HepG2 (cell line): ENCODE measurements around the gene C9orf78. TPM values are rescaled to one million over a fixed set of nuclear protein-coding genes. Genes with fewer than 3 reads are reported as not detected.

Experiments used
- ARNTL ChIP-seq: sonication (generic); formaldehyde crosslinking; IDR thresholded peaks from 2 replicates; pipeline ENCODE4 v1.4.0; 2020; ENCODE audit warnings: mild to moderate bottlenecking, missing genetic modification reagents
- ATF1 ChIP-seq: IDR thresholded peaks from 2 replicates; pipeline ENCODE4 v1.6.1; 2016; ENCODE audit warnings: mild to moderate bottlenecking, control low read depth
- ELF3 ChIP-seq: IDR thresholded peaks from 2 replicates; pipeline ENCODE4 v1.6.1; 2016; ENCODE audit warnings: missing genetic modification reagents, missing compliant biosample characterization
- GABPA ChIP-seq, 2 experiments: IDR thresholded peaks; 2 replicates each; pipeline ENCODE4 v1.6.1; 2011 to 2016; ENCODE audit warnings: low read depth in 2 of 2, low read length in 1 of 2, missing biosample characterization in 1 of 2, missing genetic modification characterization in 1 of 2
- HES4 ChIP-seq: sonication (generic); formaldehyde crosslinking; IDR thresholded peaks from 2 replicates; pipeline ENCODE4 v1.9.0; 2021; ENCODE audit warnings: mild to moderate bottlenecking, missing genetic modification reagents, borderline replicate concordance
- NBN ChIP-seq: fragments of 450-650 bp; conservative IDR thresholded peaks from 2 replicates; pipeline ENCODE4 v1.6.1; 2017
- NFYB ChIP-seq: sonication (generic); formaldehyde crosslinking; IDR thresholded peaks from 2 replicates; pipeline ENCODE4 v1.4.0; 2020; ENCODE audit warnings: missing genetic modification reagents
- POLR2A ChIP-seq, 2 experiments: IDR thresholded peaks; 2 replicates each; pipeline ENCODE4 v1.6.1; 2011; ENCODE audit warnings: low read depth in 2 of 2, low read length in 2 of 2, mild to moderate bottlenecking in 1 of 2, moderate library complexity in 1 of 2; ENCODE audit not compliant: insufficient read depth in 1 of 2
- SMAD1 ChIP-seq: sonication (generic); formaldehyde crosslinking; IDR thresholded peaks from 2 replicates; pipeline ENCODE4 v1.4.0; 2020; ENCODE audit warnings: missing genetic modification reagents, low read depth, mild to moderate bottlenecking, borderline replicate concordance
- SNAPC4 ChIP-seq: sonication (generic); formaldehyde crosslinking; IDR thresholded peaks from 2 replicates; pipeline ENCODE4 v1.4.0; 2020; ENCODE audit warnings: mild to moderate bottlenecking, missing genetic modification reagents
- XRCC5 ChIP-seq: fragments of 200-400 bp; formaldehyde crosslinking; optimal IDR thresholded peaks from 2 replicates; pipeline ENCODE3; 2017; ENCODE audit warnings: mild to moderate bottlenecking, low read length
- ZNF30 ChIP-seq: sonication (generic); formaldehyde crosslinking; IDR thresholded peaks from 2 replicates; pipeline ENCODE4 v1.5.0; 2020; ENCODE audit warnings: mild to moderate bottlenecking, missing genetic modification reagents
- ZNF317 ChIP-seq: sonication (generic); formaldehyde crosslinking; IDR thresholded peaks from 2 replicates; pipeline ENCODE4 v1.5.0; 2020; ENCODE audit warnings: mild to moderate bottlenecking, missing genetic modification reagents
- ZNF460 ChIP-seq: sonication (generic); formaldehyde crosslinking; IDR thresholded peaks from 2 replicates; pipeline ENCODE4 v1.5.1; 2020; ENCODE audit warnings: missing genetic modification reagents, mild to moderate bottlenecking, borderline replicate concordance
- ZNF512 ChIP-seq: sonication (generic); formaldehyde crosslinking; IDR thresholded peaks from 2 replicates; pipeline ENCODE4 v1.4.0; 2020; ENCODE audit warnings: mild to moderate bottlenecking, missing genetic modification reagents
- ZXDC ChIP-seq: sonication (generic); formaldehyde crosslinking; IDR thresholded peaks from 2 replicates; pipeline ENCODE4 v1.5.0; 2020; ENCODE audit warnings: mild to moderate bottlenecking, missing genetic modification reagents
- polyA plus RNA-seq, 8 experiments: library from polyadenylated mRNA; depleted of rRNA in 3 of 8; stranded (reverse) in 7 of 8; unstranded in 1 of 8; fragments of >200 nt; fragmentation: Illumina TruSeq in 4 of 8; extraction: Trizol in 4 of 8; gene quantifications; 2 replicates each; pipeline versions ENCODE4 v1.2.1 to v1.2.3, GENCODE V29; 2011 to 2016; ENCODE audit warnings: low read depth in 4 of 8, missing spikeins in 1 of 8, mixed read lengths in 1 of 8; ENCODE audit not compliant: insufficient read depth in 1 of 8
- total RNA-seq, 5 experiments: library from RNA; depleted of rRNA; stranded (reverse); fragments of >200 nt; fragmentation: Illumina TruSeq; extraction: Trizol; gene quantifications; 2 replicates each; pipeline ENCODE4 v1.2.3, GENCODE V29; 2016; ENCODE audit warnings: low read depth in 1 of 5

The C9orf78 gene
- total and polyA plus RNA-seq, 2 of the 13 experiments (the other 11 are each of a cell fraction or from before 2014, with no cell fraction given), result 18.4 to 35.5 TPM

GRCh38 chr9:129835128-129835859 lies at the start of gene C9orf78, which contains the start of gene USP20 (continued):
- TF ChIP-seq ZNF512, result no peak
- no peak for TF ChIP-seq NBN
- TF ChIP-seq ZNF317, result no peak
- TF ChIP-seq HES4 (CRISPR knock-in tag), result no peak
- TF ChIP-seq SNAPC4 (CRISPR knock-in tag), result no peak
- TF ChIP-seq ZNF30 (CRISPR knock-in tag), result no peak
- TF ChIP-seq ARNTL, result peak; percentile 55; the same call in 1 of the 2 replicates
- TF ChIP-seq ZNF460 (CRISPR knock-in tag), result no peak
- TF ChIP-seq XRCC5, result peak; percentile 18
- peak; percentile 74 for TF ChIP-seq ATF1 (CRISPR knock-in tag)
- no peak for TF ChIP-seq SMAD1 (CRISPR knock-in tag)
- no peak for TF ChIP-seq ZXDC (CRISPR knock-in tag)
- TF ChIP-seq NFYB (CRISPR knock-in tag), result peak; percentile 81
- peak; percentile 88 to 92 for TF ChIP-seq POLR2A (IDR thresholded peaks at IDR 0.05; ENCODE audit: insufficient read depth in 1 of 2, low read depth in 2 of 2, low read length in 2 of 2)
- TF ChIP-seq GABPA (IDR thresholded peaks at IDR 0.05; ENCODE audit: low read depth, low read length), result peak; percentile 75
- peak; percentile 80 for TF ChIP-seq GABPA (CRISPR knock-in tag; IDR thresholded peaks at IDR 0.05; ENCODE audit: low read depth)
- TF ChIP-seq ELF3, result peak; percentile 41; the same call in 1 of the 2 replicates
